ENCODE data around the gene PPP1R13L. TPM values are rescaled to one million over a fixed set of nuclear protein-coding genes. Genes with fewer than 3 reads are reported as not detected.

The PPP1R13L gene
- total and polyA plus RNA-seq, 2 of the 8 experiments (the other 6 are each of a cell fraction or from before 2014, with no cell fraction given) = 9.1 to 15.3 TPM

GRCh38 chr19:45347570-45348366 is 57.1 kb downstream of the PPP1R13L start:
- H3K23me2 ChIP-seq (ENCODE audit: low read depth, low read length) = no peaks in the 10 kb centered on the region; the same call in 1 of the 2 replicates
- peak overlapping the region; percentile 75; the same call in 1 of the 2 replicates for H2BK12ac ChIP-seq (ENCODE audit: low read depth, low read length)
- no peak overlapping the region for H2BK15ac ChIP-seq (ENCODE audit: low read length)
- no peak overlapping the region; the same call in none of the 2 replicates for H4K8ac ChIP-seq (ENCODE audit: extremely low read depth, insufficient read depth, low read length)
- no peak overlapping the region for H2AK5ac ChIP-seq (ENCODE audit: low read depth, low read length)
- DNase-seq (ENCODE audit: low read depth in 1 of 2, low spot score in 2 of 2) = no peak
- POLR2A ChIA-PET (ENCODE audit: partially characterized antibody) = interaction anchor here (0.6 to 5.9 kb wide), 10 partner anchors 9 to 309 kb away, joined by 3 to 36 read pairs (median 3); partner anchors contain the start of gene ERCC2
- H2AFZ ChIP-seq (ENCODE audit: low read length) = no peak overlapping the region
- peaks cover 0 to 9% (median 5%) of the 10 kb centered on the region in 4 experiments; a peak in 2 of 7 replicates for H3K4me1 ChIP-seq (replicated peaks in 1 of 4; ENCODE audit: control insufficient read depth in 3 of 4, insufficient read depth in 4 of 4, low read length in 3 of 4)
- no peak overlapping the region; a peak in 1 of 7 replicates for H3K9ac ChIP-seq (replicated peaks in 1 of 4; ENCODE audit: extremely low read depth in 1 of 4, low read depth in 3 of 4, low read length in 3 of 4)
- no peaks in the 10 kb centered on the region for H3K9me3 ChIP-seq (ENCODE audit: insufficient read depth in 2 of 2, low read depth in 1 of 2, low read length in 1 of 2)
- H2BK120ac ChIP-seq (replicated peaks; ENCODE audit: low read depth, low read length) = no peak overlapping the region
- no peak overlapping the region for H3K4me3 ChIP-seq (ENCODE audit: extremely low read depth in 1 of 4, insufficient read depth in 2 of 4, low read depth in 3 of 4, low read length in 4 of 4)
- H4K5ac ChIP-seq (ENCODE audit: insufficient read length, low read depth, low read length) = no peak overlapping the region
- peaks cover 1 to 23% of the 10 kb centered on the region in 2 experiments for H4K20me1 ChIP-seq (replicated peaks in 1 of 2; ENCODE audit: control insufficient read depth in 1 of 2, insufficient read depth in 2 of 2, low read length in 2 of 2)
- H3K27ac ChIP-seq (ENCODE audit: low read depth, low read length) = no peak overlapping the region
- no peak for FAIRE-seq
- CTCF ChIA-PET (ENCODE audit: partially characterized antibody) = interaction anchor here (1.6 kb wide), 1 partner anchor 147 kb away, joined by 4 read pairs; no protein-coding TSS in a partner anchor
- no peak overlapping the region for H3K14ac ChIP-seq (ENCODE audit: insufficient read length)
- H3K4ac ChIP-seq (replicated peaks; ENCODE audit: insufficient read length, low read depth, low read length) = no peak overlapping the region
- TF ChIP-seq USF2 (IDR thresholded peaks at IDR 0.05; ENCODE audit: low read length) (no peak), ATF3 (IDR thresholded peaks at IDR 0.05; ENCODE audit: insufficient read depth, low read depth, low read length) (no peak), POLR2AphosphoS5 (IDR thresholded peaks at IDR 0.05; ENCODE audit: low read depth, low read length) (peak; percentile 70)
- no peak overlapping the region for H3K23ac ChIP-seq (ENCODE audit: insufficient read length)
- peak overlapping the region; percentile 44 for H3K56ac ChIP-seq (replicated peaks; ENCODE audit: insufficient read length, low read depth, low read length)
- 93% methylated on average over 22 of the region's 25 CpGs; no CpG with 5 or more reads in 1 of the 2 experiments for WGBS, 2 experiments (ENCODE audit: extremely low coverage in 1 of 2, insufficient coverage in 1 of 2, insufficient read length in 1 of 2, insufficient replicate concordance in 2 of 2, low coverage in 1 of 2, low lambda C conversion rate in 2 of 2, missing lambda C conversion rate in 1 of 2)
- H3K27me3 ChIP-seq (replicated peaks in 1 of 4; ENCODE audit: control insufficient read depth in 3 of 4, extremely low read depth in 1 of 4, insufficient read depth in 3 of 4, low read length in 3 of 4) = peaks cover 0 to under 1% (median 0%) of the 10 kb centered on the region in 4 experiments; a peak in 3 of 7 replicates
- no peaks in the 10 kb centered on the region for H3K79me1 ChIP-seq (ENCODE audit: low read depth, low read length)
- no peak overlapping the region for H4K91ac ChIP-seq (replicated peaks; ENCODE audit: insufficient read length, low read length)
- H2BK20ac ChIP-seq (ENCODE audit: low read length) = no peak overlapping the region
- 0 out of 2 replicates have a peak overlapping the region, but pooled peaks have one; percentile 35 for H2BK5ac ChIP-seq (ENCODE audit: low read depth, low read length)
- no peak overlapping the region for H3K4me2 ChIP-seq (ENCODE audit: insufficient read depth in 1 of 2, low read depth in 2 of 2, low read length in 2 of 2)
- no peak overlapping the region for H3K18ac ChIP-seq (ENCODE audit: extremely low read depth, low read length)
- H3K36me3 ChIP-seq (ENCODE audit: control insufficient read depth in 2 of 4, insufficient read depth in 4 of 4, low read length in 3 of 4) = peaks cover 10 to 28% (median 20%) of the 10 kb centered on the region in 4 experiments; a peak in 6 of 8 replicates
- H3K79me2 ChIP-seq (ENCODE audit: control insufficient read depth in 1 of 2, insufficient read depth in 2 of 2, low read length in 2 of 2) = no peaks in the 10 kb centered on the region
